Lower leg skin (tissue), 3 donors: Measurements from ENCODE around the gene MARS1.

Experiments used
- CTCF ChIP-seq, 3 donors: fragments of 450-650 bp; IDR thresholded peaks; one replicate each; pipeline ENCODE4 v1.5.1; 2016; ENCODE audit warnings: antibody characterized with exemption in 3 of 3, mild to moderate bottlenecking in 3 of 3, moderate library complexity in 2 of 3
- POLR2A ChIP-seq, 2 donors: fragments of 450-650 bp; IDR thresholded peaks; one replicate each; pipeline ENCODE4 v1.6.1; 2016 to 2017; ENCODE audit warnings: antibody characterized with exemption in 2 of 2, mild to moderate bottlenecking in 1 of 2, moderate library complexity in 1 of 2

DNA sequence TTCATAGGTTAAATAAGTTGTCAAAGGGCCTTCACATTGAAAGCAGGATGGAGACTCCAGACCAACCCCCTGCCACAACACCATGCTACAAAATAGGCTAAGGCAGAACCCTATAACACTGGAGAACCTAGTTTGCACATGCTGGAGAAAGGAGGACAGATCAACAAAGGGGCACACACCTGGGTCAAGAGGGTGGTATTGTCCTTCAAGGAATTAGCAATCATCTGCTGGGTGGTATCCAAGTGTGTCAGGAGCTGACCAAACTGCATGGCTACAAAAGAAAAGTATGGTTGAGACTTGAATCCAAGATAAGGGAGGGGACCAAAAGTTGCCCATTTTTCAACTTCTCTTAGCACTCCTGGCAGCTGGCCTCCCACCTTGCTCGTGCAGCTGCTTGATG lies 44.0 kb downstream of the MARS1 start:
- TF ChIP-seq CTCF (IDR thresholded peaks at IDR 0.05) (no peak), POLR2A (IDR thresholded peaks at IDR 0.05) (no peak)
